GM21526 (cell line): Measurements from ENCODE around the gene TTC12.

Source experiments
- ATAC-seq: cut with Tn5 transposase; IDR thresholded peaks from one replicate; pipeline ENCODE4 v1.9.1; 2021; ENCODE audit warnings: moderate library complexity; ENCODE audit not compliant: unreplicated experiment, low FRiP score

Gene TTC12

DNA sequence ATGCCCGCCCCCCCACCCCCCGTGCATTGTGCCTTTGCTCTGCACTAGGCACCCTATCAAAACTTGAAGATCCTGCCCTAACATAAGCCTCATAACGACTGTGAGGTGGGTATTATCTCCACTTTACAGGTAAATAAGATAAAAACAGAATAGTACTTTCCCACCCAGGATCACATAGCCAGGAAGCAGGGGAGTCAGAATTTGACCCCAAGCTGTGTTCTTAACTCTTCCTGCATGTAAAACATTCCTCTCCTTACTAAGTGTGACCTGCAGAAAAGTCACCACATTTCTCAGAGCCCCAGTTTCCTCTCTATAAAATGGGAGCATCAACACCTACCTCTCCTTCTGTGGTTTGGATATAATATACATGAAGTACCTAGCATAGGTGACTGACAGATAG is 55.0 kb downstream of the TTC12 start:
- ATAC-seq: no peak

GRCh38 chr11:113370634-113371033 is 56.3 kb downstream of the TTC12 start:
- no peak for ATAC-seq

- no peak for ATAC-seq
These were observed 57.9 kb downstream of the TTC12 start for GRCh38 chr11:113372309-113372708.

DNA sequence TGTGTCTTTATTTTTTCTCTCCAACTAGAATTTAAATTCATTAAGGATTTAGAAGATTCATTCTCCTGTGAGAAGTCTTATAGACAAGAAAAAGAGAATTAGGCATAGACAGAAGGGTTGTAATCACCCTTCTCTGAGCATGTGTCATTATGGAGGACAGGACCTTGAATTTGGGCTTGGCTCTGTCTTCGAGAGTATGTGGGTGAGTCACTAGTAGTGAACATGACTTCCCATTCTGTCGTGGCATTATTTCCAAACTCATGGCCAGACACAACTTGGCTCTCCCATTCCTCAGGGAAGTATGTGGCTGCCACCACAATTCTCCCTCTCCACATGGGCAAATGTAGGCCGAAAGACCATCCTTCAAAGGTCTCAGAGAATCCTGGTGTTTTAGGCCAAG is 58.9 kb downstream of the TTC12 start:
- ATAC-seq: no peak

GRCh38 chr11:113373981-113374560 is 59.7 kb downstream of the TTC12 start:
- no peak for ATAC-seq

- no peak for ATAC-seq
These were observed 61.0 kb downstream of the TTC12 start for GRCh38 chr11:113375402-113375801.

DNA sequence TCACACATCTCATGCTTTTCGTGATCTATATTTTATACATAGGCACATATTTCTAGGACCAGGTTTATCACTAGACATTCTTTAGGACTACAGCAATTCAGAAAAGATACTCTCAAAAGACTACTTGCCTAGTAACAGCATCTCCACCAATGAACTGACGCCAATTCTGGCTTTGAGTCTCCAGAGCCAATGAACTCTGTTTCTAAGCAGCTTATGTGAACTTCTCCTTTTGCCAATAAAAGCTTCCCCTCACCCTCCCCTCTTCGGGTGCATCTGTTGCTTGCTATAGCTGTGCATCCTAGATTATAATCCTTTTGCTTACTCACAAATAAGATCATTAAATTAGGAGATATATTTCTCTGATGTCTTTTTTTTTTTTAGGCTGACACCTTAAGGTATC is 61.8 kb downstream of the TTC12 start:
- ATAC-seq: no peak

DNA sequence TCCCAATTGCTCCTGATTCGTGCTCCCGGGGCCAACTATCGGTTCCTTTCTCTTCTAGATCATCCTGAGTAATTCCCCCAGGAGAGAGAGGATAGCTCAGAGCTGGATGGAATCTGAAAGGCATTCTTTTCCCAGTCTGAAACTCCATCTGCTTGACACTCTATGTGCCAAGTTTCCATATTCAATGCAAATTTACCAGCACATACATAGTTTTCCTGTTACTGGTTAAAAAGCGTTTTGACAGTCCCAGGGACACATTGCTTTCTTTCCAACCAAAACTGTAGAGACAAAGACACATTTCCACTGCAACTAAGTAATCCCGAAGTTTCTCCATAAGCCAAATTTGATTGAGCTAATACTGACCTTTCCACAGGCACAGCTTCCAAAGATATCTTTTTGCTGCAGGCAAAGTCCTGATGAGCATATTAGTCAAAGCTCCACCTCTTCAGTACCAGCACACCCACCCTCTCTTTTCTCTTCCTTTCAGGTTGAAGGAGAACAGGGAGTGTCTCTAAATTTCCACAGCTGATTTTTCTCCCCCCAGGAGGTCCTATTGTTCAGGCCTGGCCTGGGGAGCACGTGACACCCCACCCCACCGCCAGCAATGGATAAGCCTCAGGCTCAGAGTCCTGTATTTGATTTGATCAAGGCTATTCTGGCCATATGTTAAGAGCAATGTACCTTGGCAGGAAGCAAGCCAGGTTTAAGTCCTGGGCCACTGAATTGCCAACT is 63.5 kb downstream of the TTC12 start:
- ATAC-seq: no peak

DNA sequence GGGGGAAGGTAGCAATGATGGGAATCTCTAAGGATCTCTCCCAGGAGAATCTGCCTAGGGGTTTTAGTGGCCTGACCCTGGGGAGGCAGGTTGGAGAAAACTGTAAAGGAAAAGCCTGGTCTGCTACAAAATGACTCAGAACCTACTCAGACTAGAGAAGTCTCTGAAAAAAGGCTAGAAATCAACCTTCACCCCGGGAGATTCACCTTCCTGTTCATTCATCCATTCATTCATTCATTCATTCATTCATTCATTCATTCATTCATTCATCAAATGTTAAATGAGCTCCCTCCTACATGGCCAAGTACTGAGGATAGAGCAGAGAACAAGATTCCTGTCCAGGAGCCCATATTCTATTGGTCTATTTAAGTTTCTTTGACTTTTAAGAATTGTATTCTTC is 64.3 kb downstream of the TTC12 start:
- ATAC-seq: no peak

DNA sequence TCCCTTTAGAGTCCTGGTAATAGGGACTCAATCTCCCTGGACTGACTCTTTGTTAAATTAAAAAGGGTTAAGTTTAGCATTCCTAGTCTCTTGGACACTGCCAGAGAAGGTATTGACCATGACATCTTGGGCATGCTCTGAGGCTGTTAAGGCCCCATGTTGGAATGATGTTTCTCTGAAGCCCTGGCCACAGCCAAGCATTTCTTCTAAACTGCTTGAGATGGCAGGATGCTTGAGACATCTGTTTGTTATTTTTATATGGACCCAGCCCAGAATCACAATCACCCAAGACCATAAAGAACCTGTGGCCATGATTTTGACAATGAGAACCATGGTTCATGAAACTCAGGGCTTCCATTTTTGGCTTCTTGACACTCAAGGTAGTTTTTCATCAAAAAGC is 67.7 kb downstream of the TTC12 start:
- ATAC-seq: no peak

- ATAC-seq: no peak
These were observed 70.2 kb downstream of the TTC12 start for GRCh38 chr11:113384551-113384950.

DNA sequence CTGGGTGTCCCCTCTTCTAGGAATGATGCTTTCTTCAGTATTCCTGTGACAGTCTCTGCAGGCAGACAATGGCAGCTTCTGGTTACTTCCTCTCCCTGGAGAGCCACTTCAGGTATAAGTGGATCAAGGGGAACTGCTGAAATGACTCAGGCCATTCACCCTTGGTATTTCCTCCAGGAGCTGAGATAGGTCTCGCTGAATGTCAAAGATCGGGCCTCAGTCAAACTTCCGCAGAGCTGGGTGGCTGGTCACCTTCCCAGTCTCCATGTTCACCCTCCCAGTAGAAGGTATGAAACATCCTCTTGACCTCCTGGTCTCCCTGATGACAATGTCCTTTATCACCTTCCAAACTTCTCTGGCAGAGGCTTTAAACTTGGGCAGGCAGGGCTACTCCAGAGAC is 71.4 kb downstream of the TTC12 start:
- ATAC-seq: no peak

- ATAC-seq: no peak
These were observed 72.5 kb downstream of the TTC12 start for GRCh38 chr11:113386866-113387265.

GRCh38 chr11:113387605-113388211 is 73.3 kb downstream of the TTC12 start, which contains the start of gene ANKK1:
ANKK1 (plus strand) TSS chr11:113387779; CDS start chr11:113387885, 106 bp downstream.
- no peak for ATAC-seq

GRCh38 chr11:113389272-113389671 is 74.9 kb downstream of the TTC12 start:
- no peak for ATAC-seq

DNA sequence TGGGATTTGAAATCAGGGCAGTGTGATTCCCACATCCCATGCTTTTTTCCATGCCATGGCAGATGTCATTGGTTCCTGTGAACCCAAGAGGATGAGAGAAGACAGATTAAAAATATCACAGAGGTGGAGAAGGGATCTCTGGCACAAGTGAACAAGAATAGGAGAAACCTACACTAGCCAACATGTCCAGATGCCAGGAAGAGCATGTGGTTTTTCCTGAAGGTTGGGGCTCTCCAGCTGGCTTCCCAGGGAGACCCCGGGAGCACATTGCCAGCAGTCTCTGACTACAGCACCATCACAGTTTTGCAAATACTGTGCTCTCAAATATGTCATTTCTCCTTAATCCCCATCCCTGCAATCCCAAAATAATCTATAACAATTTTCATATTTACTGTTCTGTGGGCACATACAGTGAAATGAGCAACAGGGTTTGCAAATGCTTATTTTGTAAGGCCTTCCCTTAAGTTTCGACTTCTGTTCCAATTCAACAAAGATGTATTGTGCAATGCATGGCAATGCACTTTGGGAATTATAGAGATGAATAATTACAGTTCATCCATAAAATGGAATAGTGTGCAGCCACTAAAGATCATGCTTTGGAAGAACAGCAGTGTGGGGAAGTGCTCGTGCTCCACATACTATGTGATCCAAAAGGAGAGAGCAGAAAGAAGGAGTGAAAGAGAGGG is 78.0 kb downstream of the TTC12 start:
- ATAC-seq: no peak

DNA sequence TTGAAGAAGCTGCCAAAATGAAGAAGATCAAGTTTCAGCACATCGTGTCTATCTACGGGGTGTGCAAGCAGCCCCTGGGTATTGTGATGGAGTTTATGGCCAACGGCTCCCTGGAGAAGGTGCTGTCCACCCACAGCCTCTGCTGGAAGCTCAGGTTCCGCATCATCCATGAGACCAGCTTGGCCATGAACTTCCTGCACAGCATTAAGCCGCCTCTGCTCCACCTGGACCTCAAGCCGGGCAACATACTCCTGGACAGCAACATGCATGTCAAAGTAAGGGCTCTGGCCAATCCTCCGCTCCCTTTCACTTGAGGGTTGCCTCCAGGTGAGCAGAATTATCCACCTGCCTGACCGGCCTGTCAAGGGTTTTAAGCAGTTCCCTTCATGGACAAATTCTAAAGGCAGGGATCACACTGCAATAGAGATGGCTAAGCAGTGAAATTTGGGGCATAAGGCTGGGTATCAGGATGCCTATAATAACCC is 79.2 kb downstream of the TTC12 start:
- no peak for ATAC-seq

DNA sequence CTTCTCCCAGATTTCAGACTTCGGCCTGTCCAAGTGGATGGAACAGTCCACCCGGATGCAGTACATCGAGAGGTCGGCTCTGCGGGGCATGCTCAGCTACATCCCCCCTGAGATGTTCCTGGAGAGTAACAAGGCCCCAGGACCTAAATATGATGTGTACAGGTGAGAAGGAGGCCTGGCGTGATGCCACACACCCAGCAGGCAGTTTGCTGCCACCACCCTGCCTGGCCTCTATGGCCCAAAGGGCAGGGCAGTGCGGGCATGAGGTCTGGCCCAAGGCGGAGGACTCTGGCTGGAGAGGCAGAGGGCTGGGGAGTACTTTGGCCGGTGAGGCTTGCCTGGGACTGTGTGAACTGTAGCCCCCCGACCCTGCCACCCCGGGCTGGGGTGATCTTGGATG is 80.5 kb downstream of the TTC12 start:
- ATAC-seq: no peak

- no peak for ATAC-seq
These were observed 81.5 kb downstream of the TTC12 start for GRCh38 chr11:113395782-113396336.

DNA sequence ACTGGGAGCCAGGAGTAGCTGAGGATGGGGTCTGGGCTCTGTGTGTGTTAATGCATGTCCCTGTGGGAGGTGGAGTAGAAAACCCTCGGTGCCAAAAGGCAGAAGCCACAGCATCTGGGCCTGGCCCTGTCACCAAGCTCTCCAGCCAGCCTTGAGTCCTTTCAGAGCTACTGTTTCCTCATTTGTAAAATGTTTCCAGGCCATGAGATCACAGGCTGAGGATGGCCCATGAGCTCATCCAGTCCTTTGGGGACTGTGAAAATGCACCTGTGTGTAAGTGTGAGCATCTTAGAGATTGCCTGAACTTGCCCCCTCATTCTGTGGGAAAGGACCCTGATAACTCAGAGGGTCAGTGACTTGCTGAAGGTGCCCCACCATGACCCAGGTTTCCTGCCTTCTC is 82.3 kb downstream of the TTC12 start:
- no peak for ATAC-seq

DNA sequence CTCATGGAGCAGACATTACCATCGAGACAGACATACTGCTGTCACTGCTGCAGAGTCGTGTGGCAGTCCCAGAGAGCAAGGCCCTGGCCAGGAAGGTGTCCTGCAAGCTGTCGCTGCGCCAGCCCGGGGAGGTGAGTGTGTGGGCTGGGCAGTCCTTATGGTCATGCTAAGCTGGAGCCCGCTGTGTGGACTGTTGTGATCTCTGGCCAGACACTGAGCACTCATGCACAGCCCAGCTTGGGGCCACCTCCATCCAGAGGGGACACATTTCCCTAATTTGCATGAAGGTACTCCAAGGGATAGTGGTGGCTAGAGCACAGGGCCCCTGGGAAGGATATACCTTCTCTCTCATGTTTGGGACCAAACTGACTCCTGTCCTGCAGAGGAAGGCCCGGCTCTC is 82.8 kb downstream of the TTC12 start:
- ATAC-seq: no peak
